SK-N-SH (cell line): ENCODE results near the gene DENND2C. TPM values are rescaled to one million over a fixed set of nuclear protein-coding genes. Genes with fewer than 3 reads are reported as not detected.
A peak's percentile ranks its signal among the peaks of the same experiment; 100 is the strongest.

Experiments used
- CTCF ChIA-PET: fragments of 300-600, 350-600 bp; formaldehyde crosslinking; extraction: SDS; loops from one replicate; lab custom pipeline; 2021; lab: Yijun Ruan, JAX
- POLR2A ChIA-PET: fragments of 350-600 bp; sonication (Branson Sonifier 250); formaldehyde crosslinking; extraction: SDS; loops from one replicate; lab custom pipeline; 2020; ENCODE audit warnings: antibody characterized with exemption, inconsistent platforms; lab: Yijun Ruan, JAX
- DNase-seq: peaks from one replicate; pipeline ENCODE4 v3.0.0; 2012
- H2AFZ ChIP-seq: fragments of 200-600 bp; sonication (generic); 2 replicates; pipeline ENCODE4 v1.8.1; 2016; ENCODE audit warnings: antibody characterized with exemption, mild to moderate bottlenecking, low read depth
- H3F3A ChIP-seq: fragments of 200-600 bp; sonication (generic); replicated peaks from 2 replicates; pipeline ENCODE3; 2016; ENCODE audit warnings: antibody characterized with exemption, mild to moderate bottlenecking; ENCODE audit not compliant: insufficient read depth
- H3K27ac ChIP-seq, 2 experiments: fragments of 200-500 bp in 1 of 2; fragments of 200-600 bp in 1 of 2; sonication (Bioruptor generic) in 1 of 2; sonication (generic), shearing (Covaris generic) in 1 of 2; 2 replicates each; pipeline versions ENCODE4 v1.5.1 to v1.6.1; 2014 to 2016; ENCODE audit warnings: low read depth in 2 of 2, inconsistent platforms in 1 of 2, low read length in 1 of 2, mild to moderate bottlenecking in 1 of 2, mixed read lengths in 1 of 2
- H3K27me3 ChIP-seq: fragments of 200-600 bp; sonication (generic), shearing (Covaris generic); 2 replicates; pipeline ENCODE4 v1.6.1; 2016; ENCODE audit warnings: mixed run types; ENCODE audit not compliant: insufficient read depth
- H3K36me3 ChIP-seq, 2 experiments: fragments of 200-500 bp in 1 of 2; fragments of 200-600 bp in 1 of 2; sonication (Bioruptor generic) in 1 of 2; sonication (generic) in 1 of 2; replicated peaks in 1 of 2; 2 replicates each; pipeline versions ENCODE3 to v1.5.1; 2014 to 2016; ENCODE audit warnings: low read length in 1 of 2, mild to moderate bottlenecking in 1 of 2; ENCODE audit not compliant: insufficient read depth in 2 of 2, control insufficient read depth in 1 of 2
- H3K4me1 ChIP-seq, 2 experiments: fragments of 200-500 bp in 1 of 2; fragments of 200-600 bp in 1 of 2; sonication (Bioruptor generic) in 1 of 2; sonication (generic), shearing (Covaris generic) in 1 of 2; 2 replicates each; pipeline versions ENCODE4 v1.5.1 to v1.6.1; 2014 to 2016; ENCODE audit warnings: low read depth in 1 of 2, low read length in 1 of 2, mixed run types in 1 of 2; ENCODE audit not compliant: insufficient read depth in 2 of 2, control insufficient read depth in 1 of 2
- H3K4me2 ChIP-seq: fragments of 200-600 bp; sonication (generic), shearing (Covaris generic); 2 replicates; pipeline ENCODE4 v1.6.1; 2017; ENCODE audit warnings: mixed run types
- H3K4me3 ChIP-seq, 2 experiments: fragments of 200-500 bp in 1 of 2; fragments of 200-600 bp in 1 of 2; sonication (Bioruptor generic) in 1 of 2; sonication (generic), shearing (Covaris generic) in 1 of 2; 2 replicates each; pipeline versions ENCODE4 v1.5.1 to v1.8.1; 2014 to 2016; ENCODE audit warnings: low read depth in 2 of 2, inconsistent platforms in 1 of 2, low read length in 1 of 2, mild to moderate bottlenecking in 1 of 2, mixed read lengths in 1 of 2, moderate library complexity in 1 of 2
- H3K79me2 ChIP-seq: fragments of 200-600 bp; sonication (generic); 2 replicates; pipeline ENCODE4 v1.8.1; 2017; ENCODE audit warnings: mild to moderate bottlenecking; ENCODE audit not compliant: insufficient read depth
- H3K9ac ChIP-seq: fragments of 200-600 bp; sonication (generic); 2 replicates; pipeline ENCODE4 v1.6.1; 2017; ENCODE audit warnings: mixed run types
- H3K9me2 ChIP-seq: fragments of 200-600 bp; sonication (generic); 2 replicates; pipeline ENCODE4 v1.6.1; 2017; ENCODE audit warnings: mixed run types
- H3K9me3 ChIP-seq: fragments of 200-600 bp; sonication (generic); 2 replicates; pipeline ENCODE4 v1.6.1; 2017; ENCODE audit warnings: mixed run types, mild to moderate bottlenecking, moderate library complexity
- H4K20me1 ChIP-seq: fragments of 200-600 bp; sonication (generic); 2 replicates; pipeline ENCODE4 v1.6.1; 2017; ENCODE audit warnings: mild to moderate bottlenecking, mixed run types; ENCODE audit not compliant: insufficient read depth
- CHD2 ChIP-seq: fragments of 150-350 bp; IDR thresholded peaks from 2 replicates; pipeline ENCODE4 v1.6.1; 2018; ENCODE audit warnings: low read length; ENCODE audit not compliant: partially characterized antibody
- ELF1 ChIP-seq: IDR thresholded peaks from 2 replicates; pipeline ENCODE4 v1.4.0; 2012
- FOXJ3 ChIP-seq: sonication (generic); formaldehyde crosslinking; IDR thresholded peaks from 2 replicates; pipeline ENCODE4 v1.5.1; 2020; ENCODE audit warnings: mild to moderate bottlenecking, missing genetic modification reagents
- GABPA ChIP-seq: IDR thresholded peaks from 2 replicates; pipeline ENCODE4 v1.4.0; 2012; ENCODE audit warnings: low read depth, mild to moderate bottlenecking
- MAX ChIP-seq: IDR thresholded peaks from 2 replicates; pipeline ENCODE4 v1.4.0; 2012; ENCODE audit warnings: low read depth
- MEF2A ChIP-seq: IDR thresholded peaks from 2 replicates; pipeline ENCODE4 v1.4.0; 2012; ENCODE audit warnings: low read depth, borderline replicate concordance
- MXI1 ChIP-seq: IDR thresholded peaks from 2 replicates; pipeline ENCODE4 v1.6.1; 2012; ENCODE audit warnings: mild to moderate bottlenecking, low read depth, low read length, improper control_type of control experiment
- NFIC ChIP-seq: IDR thresholded peaks from 2 replicates; pipeline ENCODE4 v1.4.0; 2012; ENCODE audit warnings: borderline replicate concordance
- NRF1 ChIP-seq: IDR thresholded peaks from 2 replicates; pipeline ENCODE4 v1.6.1; 2012; ENCODE audit warnings: low read depth, mild to moderate bottlenecking, low read length
- PBX3 ChIP-seq: IDR thresholded peaks from 2 replicates; pipeline ENCODE4; 2012
- POLR2AphosphoS5 ChIP-seq: IDR thresholded peaks from 2 replicates; pipeline ENCODE4 v1.6.1; 2012; ENCODE audit warnings: low read depth, low read length
- RAD21 ChIP-seq: IDR thresholded peaks from 2 replicates; pipeline ENCODE4 v1.6.1; 2012; ENCODE audit warnings: mild to moderate bottlenecking, low read length
- RCOR1 ChIP-seq: fragments of 150-350 bp; IDR thresholded peaks from 2 replicates; pipeline ENCODE4 v1.6.1; 2017; ENCODE audit warnings: antibody characterized with exemption, low read length
- REST ChIP-seq: IDR thresholded peaks from 2 replicates; pipeline ENCODE4 v1.6.1; 2012; ENCODE audit warnings: mild to moderate bottlenecking, low read depth, low read length, moderate library complexity
- TCF12 ChIP-seq: IDR thresholded peaks from 2 replicates; pipeline ENCODE4 v1.4.0; 2012
- USF2 ChIP-seq: fragments of 150-350 bp; IDR thresholded peaks from 2 replicates; pipeline ENCODE4 v1.6.1; 2017; ENCODE audit warnings: antibody characterized with exemption, low read length, low read depth, borderline replicate concordance
- WGBS: methylation state at CpG from one replicate; pipeline ENCODE4 v1.1.6; 2017; ENCODE audit warnings: low lambda C conversion rate; 5-methylcytosine and 5-hydroxymethylcytosine counted together
- polyA plus RNA-seq, 3 experiments: library from polyadenylated mRNA; depleted of rRNA; stranded (reverse); fragments of >200 nt; gene quantifications; 2 replicates each; pipeline ENCODE4 v1.2.3, GENCODE V29; 2012

The DENND2C gene
- polyA plus RNA-seq, 1 of the 3 experiments (the other 2 are of a cell fraction), result 0.03 TPM

GRCh38 chr1:114585231-114585630 is 84.6 kb downstream of the DENND2C start:
- no peak for DNase-seq
- POLR2A ChIA-PET, result no interaction called here

GRCh38 chr1:114581335-114582287 is 88.2 kb downstream of the DENND2C start, which contains the start of gene BCAS2:
Gene BCAS2 (minus strand): TSS chr1:114581615. CDS start chr1:114581591, 24 bp downstream.
- POLR2A ChIA-PET, result interaction anchor here (0.8 kb wide), 1 partner anchor 37 kb away, joined by 5 read pairs; no protein-coding TSS in a partner anchor
- Histone ChIP-seq H2AFZ (peak within 1 kb of the TSS; percentile 99), H3K9me3 (no peaks in the 10 kb centered on the region), H3K9ac (peak within 1 kb of the TSS; percentile 78), H3F3A (no peaks in the 10 kb centered on the region), H3K27me3 (no peaks in the 10 kb centered on the region), H3K36me3 (peaks cover 11 to 19% of the 10 kb centered on the region in 2 experiments), H3K27ac (peak within 1 kb of the TSS; percentile 66; a peak in 3 of 4 replicates), H3K4me1 (peaks cover 4 to 7% of the 10 kb centered on the region in 2 experiments; a peak in 2 of 4 replicates), H3K9me2 (no peaks in the 10 kb centered on the region), H3K4me2 (peak within 1 kb of the TSS; percentile 79), H4K20me1 (no peaks in the 10 kb centered on the region), H3K79me2 (peaks cover 25% of the 10 kb centered on the region), H3K4me3 (peak within 1 kb of the TSS; percentile 65 to 83)
- CTCF ChIA-PET, result interaction anchor here (1.0 to 1.3 kb wide), 2 partner anchors 13 to 235 kb away, joined by 3 to 6 read pairs; no protein-coding TSS in a partner anchor
- DNase-seq, result peak; percentile 81
- WGBS, result 8% methylated on average over 39 of the region's 40 CpGs
- TF ChIP-seq RCOR1, result no peak
- TF ChIP-seq TCF12, result no peak
- TF ChIP-seq NFIC, result no peak
- no peak for TF ChIP-seq PBX3
- TF ChIP-seq POLR2AphosphoS5, result peak; percentile 97
- peak; percentile 71 for TF ChIP-seq ELF1
- TF ChIP-seq CHD2, result peak; percentile 64
- no peak for TF ChIP-seq REST
- TF ChIP-seq RAD21, result no peak
- peak; percentile 74; the same call in 1 of the 2 replicates for TF ChIP-seq MXI1
- TF ChIP-seq MAX, result peak; percentile 69
- TF ChIP-seq GABPA, result peak; percentile 89
- no peak; the same call in 1 of the 2 replicates for TF ChIP-seq USF2
- TF ChIP-seq MEF2A, result peak; percentile 12; the same call in 1 of the 2 replicates
- TF ChIP-seq FOXJ3 (CRISPR knock-in tag), result no peak
- TF ChIP-seq NRF1, result peak; percentile 67; the same call in 1 of the 2 replicates

More at GRCh38 chr1:114585231-114585630, 84.6 kb downstream of the DENND2C start:
- Histone ChIP-seq H3K27me3 (no peaks in the 10 kb centered on the region), H2AFZ (peak overlapping the region; percentile 83; the same call in 1 of the 2 replicates), H3K79me2 (peaks cover 12% of the 10 kb centered on the region), H3K4me1 (peaks cover 4 to 7% of the 10 kb centered on the region in 2 experiments; a peak in 2 of 4 replicates), H3K9me2 (no peaks in the 10 kb centered on the region), H3K9me3 (no peaks in the 10 kb centered on the region), H3K4me2 (no peak overlapping the region), H4K20me1 (no peaks in the 10 kb centered on the region), H3F3A (no peaks in the 10 kb centered on the region), H3K4me3 (no peak overlapping the region), H3K36me3 (no peaks in the 10 kb centered on the region), H3K27ac (peak overlapping the region in 1 of 2 experiments; percentile 7; a peak in 1 of 4 replicates), H3K9ac (no peak overlapping the region)
- TF ChIP-seq PBX3, result no peak
- 35% methylated on average over 1 of the region's 1 CpG for WGBS
- CTCF ChIA-PET, result no interaction called here
